ENCODE measurements around the gene PRKAG2. TPM values are rescaled to one million over a fixed set of nuclear protein-coding genes. Genes with fewer than 3 reads are reported as not detected.

PRKAG2 gene
- polyA plus RNA-seq, 3 donors = 29.2 to 59.8 (median 30.9) TPM

GRCh38 chr7:151693140-151693539 is 183.8 kb downstream of the PRKAG2 start:
- peaks cover 0 to 3% (median 0%) of the 10 kb centered on the region in 7 donors for H3K9me3 Mint-ChIP-seq
- Histone ChIP-seq H2AFZ (ENCODE audit: insufficient read depth, low read depth, low read length, poor library complexity, severe bottlenecking) (no peak overlapping the region), H3K9ac (ENCODE audit: insufficient read depth, low read length, poor library complexity, severe bottlenecking) (no peak overlapping the region), H3K36me3 (replicated peaks in 1 of 2; ENCODE audit: control insufficient read depth in 1 of 2, insufficient read depth in 2 of 2, low read length in 2 of 2) (peaks cover 2 to 43% of the 10 kb centered on the region in 2 donors), H3K27me3 (ENCODE audit: control insufficient read depth in 2 of 2, insufficient read depth in 2 of 2, low read length in 2 of 2) (no peaks in the 10 kb centered on the region), H3K4me3 (replicated peaks in 1 of 3; ENCODE audit: low read depth in 2 of 3, low read length in 3 of 3) (no peak overlapping the region), H3K27ac (ENCODE audit: low read depth in 1 of 2, low read length in 2 of 2) (no peak overlapping the region), H3K9me3 (replicated peaks in 1 of 2; ENCODE audit: control insufficient read depth in 1 of 2, insufficient read depth in 1 of 2, low read length in 2 of 2) (no peaks in the 10 kb centered on the region), H3K4me1 (ENCODE audit: control insufficient read depth in 1 of 2, insufficient read depth in 2 of 2, low read length in 2 of 2) (peaks cover 9 to 11% of the 10 kb centered on the region in 2 donors), H4K20me1 (ENCODE audit: insufficient read depth, low read length) (peaks cover 100% of the 10 kb centered on the region), H3K4me2 (replicated peaks; ENCODE audit: extremely low read depth, low read length, poor library complexity, severe bottlenecking) (no peak overlapping the region), H3K79me2 (ENCODE audit: insufficient read depth, low read length) (no peaks in the 10 kb centered on the region)
- WGBS (ENCODE audit: insufficient coverage) = 95% methylated on average over 7 of the region's 11 CpGs
- intact Hi-C loops (cut with micrococcal nuclease) = no loop called here
- H3K4me1 Mint-ChIP-seq = peaks cover 23% of the 10 kb centered on the region
- H3K27me3 Mint-ChIP-seq (ENCODE audit: low read depth in 3 of 3) = peaks cover 0 to 2% (median 0%) of the 10 kb centered on the region in 3 donors
- H3K36me3 Mint-ChIP-seq = peaks cover 19 to 48% of the 10 kb centered on the region in 2 donors
- TF ChIP-seq CTCF (IDR thresholded peaks at IDR 0.05) = no peak
- no peak overlapping the region for H3K4me3 Mint-ChIP-seq
- H3K27ac Mint-ChIP-seq = peak overlapping the region in 1 of 7 donors; percentile 42
- no peak for DNase-seq

- Mint-ChIP-seq H3K27ac (peak overlapping the region in 5 of 7 donors; percentile 33 to 88 (median 69)), H3K27me3 (ENCODE audit: low read depth in 3 of 3) (peaks cover 0 to 2% (median 0%) of the 10 kb centered on the region in 3 donors), H3K4me3 (no peak overlapping the region), H3K4me1 (peaks cover 25% of the 10 kb centered on the region), H3K9me3 (peaks cover 0 to 3% (median 0%) of the 10 kb centered on the region in 7 donors), H3K36me3 (peaks cover 19 to 49% of the 10 kb centered on the region in 2 donors)
- H4K20me1 ChIP-seq (ENCODE audit: insufficient read depth, low read length) = peaks cover 100% of the 10 kb centered on the region
- no peak overlapping the region for H2AFZ ChIP-seq (ENCODE audit: insufficient read depth, low read depth, low read length, poor library complexity, severe bottlenecking)
- H3K4me2 ChIP-seq (replicated peaks; ENCODE audit: extremely low read depth, low read length, poor library complexity, severe bottlenecking) = no peak overlapping the region
- no CpG with 5 or more reads among the region's 9 CpGs for WGBS (ENCODE audit: insufficient coverage)
- H3K9me3 ChIP-seq (replicated peaks in 1 of 2; ENCODE audit: control insufficient read depth in 1 of 2, insufficient read depth in 1 of 2, low read length in 2 of 2) = no peaks in the 10 kb centered on the region
- H3K27ac ChIP-seq (ENCODE audit: low read depth in 1 of 2, low read length in 2 of 2) = peak overlapping the region in 1 of 2 donors; percentile 17
- TF ChIP-seq CTCF (IDR thresholded peaks at IDR 0.05) = no peak
- H3K4me3 ChIP-seq (replicated peaks in 1 of 3; ENCODE audit: low read depth in 2 of 3, low read length in 3 of 3) = no peak overlapping the region
- peaks cover 2 to 43% of the 10 kb centered on the region in 2 donors for H3K36me3 ChIP-seq (replicated peaks in 1 of 2; ENCODE audit: control insufficient read depth in 1 of 2, insufficient read depth in 2 of 2, low read length in 2 of 2)
- no peaks in the 10 kb centered on the region for H3K27me3 ChIP-seq (ENCODE audit: control insufficient read depth in 2 of 2, insufficient read depth in 2 of 2, low read length in 2 of 2)
- peaks cover 9 to 11% of the 10 kb centered on the region in 2 donors for H3K4me1 ChIP-seq (ENCODE audit: control insufficient read depth in 1 of 2, insufficient read depth in 2 of 2, low read length in 2 of 2)
- H3K79me2 ChIP-seq (ENCODE audit: insufficient read depth, low read length) = no peaks in the 10 kb centered on the region
- H3K9ac ChIP-seq (ENCODE audit: insufficient read depth, low read length, poor library complexity, severe bottlenecking) = no peak overlapping the region
- intact Hi-C loops (cut with micrococcal nuclease) = no loop called here
- no peak for DNase-seq
Measured at GRCh38 chr7:151692721-151693120, 184.2 kb downstream of the PRKAG2 start.
